Type B pancreatic cell (in vitro differentiated cells): Measurements from ENCODE around the gene BRD9. TPM values are rescaled to one million over a fixed set of nuclear protein-coding genes. Genes with fewer than 3 reads are reported as not detected.

ENCODE experiments used
- DNase-seq: peaks from one replicate; pipeline ENCODE4 v3.0.0; 2021; ENCODE audit warnings: mixed read lengths; ENCODE audit not compliant: unreplicated experiment; ENCODE audit errors: extremely low spot score
- H3K27ac Mint-ChIP-seq: 2 replicates; pipeline ENCODE4 v1.8.0; 2021; ENCODE audit warnings: mild to moderate bottlenecking, mixed read lengths
- H3K27me3 Mint-ChIP-seq: 2 replicates; pipeline ENCODE4 v1.8.0; 2021; ENCODE audit warnings: mixed read lengths
- H3K36me3 Mint-ChIP-seq: 2 replicates; pipeline ENCODE4 v1.8.0; 2021; ENCODE audit warnings: mixed read lengths
- H3K4me1 Mint-ChIP-seq: one replicate; pipeline ENCODE4 v1.8.0; 2021; ENCODE audit warnings: mixed read lengths; ENCODE audit not compliant: unreplicated experiment
- H3K4me3 Mint-ChIP-seq: 2 replicates; pipeline ENCODE4 v1.8.0; 2021; ENCODE audit warnings: mild to moderate bottlenecking, mixed read lengths
- H3K9me3 Mint-ChIP-seq: 2 replicates; pipeline ENCODE4 v1.8.0; 2021; ENCODE audit warnings: mixed read lengths
- CTCF ChIP-seq: fragments of 200-600 bp; sonication (generic); conservative IDR thresholded peaks from 2 replicates; pipeline ENCODE4 v1.5.0; 2021; ENCODE audit warnings: antibody characterized with exemption, mild to moderate bottlenecking
- total RNA-seq: library from RNA; stranded (reverse); gene quantifications from 2 replicates; pipeline ENCODE4 v1.2.1, GENCODE V29; 2021; ENCODE audit warnings: low replicate concordance

The BRD9 gene
- total RNA-seq, 1 donor from 2014 or later = 55.6 TPM

GRCh38 chr5:876398-877365 is 15.9 kb downstream of the BRD9 start:
- Mint-ChIP-seq H3K9me3 (no peaks in the 10 kb centered on the region), H3K4me3 (no peak overlapping the region), H3K4me1 (no peaks in the 10 kb centered on the region), H3K36me3 (peaks cover 13% of the 10 kb centered on the region), H3K27ac (no peak overlapping the region), H3K27me3 (no peaks in the 10 kb centered on the region)
- TF ChIP-seq CTCF = no peak
- no peak for DNase-seq

GRCh38 chr5:875931-876330 is 16.7 kb downstream of the BRD9 start:
- no peak overlapping the region for H3K4me3 Mint-ChIP-seq
- DNase-seq = no peak
- TF ChIP-seq CTCF = no peak
- peaks cover 18% of the 10 kb centered on the region for H3K36me3 Mint-ChIP-seq
- H3K27ac Mint-ChIP-seq = no peak overlapping the region
- H3K4me1 Mint-ChIP-seq = no peaks in the 10 kb centered on the region
- no peaks in the 10 kb centered on the region for H3K9me3 Mint-ChIP-seq
- H3K27me3 Mint-ChIP-seq = no peaks in the 10 kb centered on the region

GRCh38 chr5:873328-873727 is 19.3 kb downstream of the BRD9 start:
- no peak overlapping the region for H3K27ac Mint-ChIP-seq

GRCh38 chr5:872301-872700 is 20.3 kb downstream of the BRD9 start:
- TF ChIP-seq CTCF = no peak
- no peaks in the 10 kb centered on the region for H3K27me3 Mint-ChIP-seq
- peaks cover 36% of the 10 kb centered on the region for H3K36me3 Mint-ChIP-seq
- H3K4me1 Mint-ChIP-seq = no peaks in the 10 kb centered on the region
- H3K27ac Mint-ChIP-seq = no peak overlapping the region
- no peaks in the 10 kb centered on the region for H3K9me3 Mint-ChIP-seq
- H3K4me3 Mint-ChIP-seq = no peak overlapping the region
- no peak for DNase-seq

More at GRCh38 chr5:873328-873727, 19.3 kb downstream of the BRD9 start:
- Mint-ChIP-seq H3K4me3 (no peak overlapping the region), H3K27me3 (no peaks in the 10 kb centered on the region), H3K36me3 (peaks cover 27% of the 10 kb centered on the region), H3K9me3 (no peaks in the 10 kb centered on the region), H3K4me1 (no peaks in the 10 kb centered on the region)
- no peak for TF ChIP-seq CTCF
- no peak for DNase-seq

- H3K36me3 Mint-ChIP-seq = peaks cover 37% of the 10 kb centered on the region
- H3K4me3 Mint-ChIP-seq = no peak overlapping the region
- no peaks in the 10 kb centered on the region for H3K27me3 Mint-ChIP-seq
- TF ChIP-seq CTCF = no peak
- no peaks in the 10 kb centered on the region for H3K4me1 Mint-ChIP-seq
- DNase-seq = no peak
- H3K9me3 Mint-ChIP-seq = no peaks in the 10 kb centered on the region
- H3K27ac Mint-ChIP-seq = no peak overlapping the region
These were observed 20.9 kb downstream of the BRD9 start for GRCh38 chr5:871596-872298.
